SKM-1 (cell line): ENCODE results near the gene MAPK8.
"Not testable (repeated sequence)": the region's sequence is repeated elsewhere in the genome, so short reads cannot be mapped to it uniquely, and the experiment has no call there.

Experiments
- DNase-seq: peaks from one replicate; lab custom pipeline; 2025; ENCODE audit not compliant: unreplicated experiment; lab: John Stamatoyannopoulos, UW

Gene MAPK8

DNA sequence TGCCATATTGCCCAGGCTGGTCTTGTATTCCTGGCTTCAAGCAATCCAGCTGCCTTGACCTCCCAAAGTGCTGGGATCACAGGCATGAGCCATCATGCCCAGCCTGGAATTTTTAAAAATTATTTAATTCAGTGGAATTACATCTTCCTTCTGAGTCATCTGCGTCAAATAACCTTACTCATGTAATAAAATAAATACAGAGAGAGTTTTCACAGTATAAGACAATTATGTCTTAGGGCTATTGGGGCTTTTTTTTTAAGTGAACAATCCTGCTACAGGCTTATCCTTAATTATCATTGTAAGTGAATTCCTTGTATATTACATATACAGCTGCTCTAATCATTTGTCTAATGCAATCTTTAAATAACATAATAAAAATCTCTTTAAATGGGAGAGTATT is 108.3 kb downstream of the MAPK8 start:
- DNase-seq, result no peak

DNA sequence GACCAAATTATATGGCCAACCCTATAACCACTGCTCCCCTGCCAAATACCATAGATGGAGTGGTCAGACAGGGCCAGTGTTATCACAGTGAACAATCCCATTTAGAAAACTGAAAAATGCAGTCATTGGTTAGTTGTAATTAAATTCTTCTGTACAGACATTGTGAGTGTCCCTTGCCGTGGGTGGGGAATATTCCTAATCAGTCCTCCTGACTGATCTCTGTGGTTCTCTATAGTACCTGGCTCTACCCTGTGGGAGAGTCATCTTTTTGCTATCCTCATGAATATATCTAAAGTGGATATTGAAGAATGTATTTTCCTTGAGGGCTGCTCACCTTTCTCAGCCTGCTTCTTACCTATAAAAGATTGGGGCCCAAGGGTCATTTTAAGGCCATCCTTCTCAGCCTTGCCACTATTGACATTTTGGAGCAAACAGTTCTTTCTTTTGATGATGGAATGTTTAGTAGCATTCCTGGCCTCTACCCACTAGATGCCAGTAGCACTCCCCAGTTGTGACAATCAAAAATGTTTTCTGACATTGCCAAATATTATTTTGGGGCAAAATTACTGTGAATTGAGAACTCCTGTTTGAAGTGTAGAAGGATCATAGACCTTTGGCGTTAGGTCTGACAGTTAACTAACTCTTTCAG is 110.2 kb downstream of the MAPK8 start:
- DNase-seq, result no peak

DNA sequence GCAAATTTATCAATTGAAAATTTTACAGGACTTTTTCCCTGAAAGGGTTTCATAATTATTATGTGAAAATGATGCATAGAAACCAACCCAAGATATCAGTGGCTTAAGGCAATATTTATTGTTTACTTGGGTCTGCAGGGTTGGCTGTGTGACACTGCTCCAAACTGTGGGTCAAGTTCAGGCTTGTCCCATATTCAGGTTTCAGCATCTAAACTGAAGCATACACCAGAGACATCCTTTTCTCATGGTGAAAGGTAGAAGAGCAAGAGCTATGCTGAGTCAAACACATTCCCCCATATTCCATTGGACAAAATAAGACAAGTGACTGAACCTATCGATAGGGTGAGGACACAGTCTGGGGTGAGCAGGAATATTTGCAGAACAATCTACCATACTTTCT is 110.9 kb downstream of the MAPK8 start:
- DNase-seq, result no peak

DNA sequence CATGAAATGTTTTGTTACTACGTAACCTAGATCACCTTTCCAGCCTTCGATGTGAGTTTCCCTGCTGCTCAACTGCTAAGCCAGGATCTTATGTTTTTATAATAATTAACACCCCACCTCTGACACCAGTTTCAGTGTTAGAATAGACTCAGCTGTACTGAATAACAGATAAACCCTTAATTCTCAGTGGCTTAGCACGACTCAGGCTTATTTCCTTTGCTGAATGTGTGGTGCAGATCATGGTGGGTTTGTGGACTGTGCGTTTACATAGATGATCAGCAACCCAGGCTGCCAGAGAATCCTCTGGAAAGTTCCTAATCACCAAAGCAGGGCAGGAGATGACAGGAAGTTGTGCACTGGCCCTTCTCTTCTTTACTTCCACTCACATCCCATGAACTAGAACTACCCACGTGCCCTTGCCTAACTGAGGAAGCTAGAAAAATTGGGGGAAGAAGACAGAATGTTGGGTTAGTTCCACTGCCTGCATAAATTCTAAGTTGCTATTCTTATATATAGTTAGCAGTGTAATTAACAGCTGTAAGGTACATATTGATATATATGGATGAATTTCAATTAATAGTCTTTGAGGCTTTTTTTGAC is 111.8 kb downstream of the MAPK8 start:
- no peak for DNase-seq

DNA sequence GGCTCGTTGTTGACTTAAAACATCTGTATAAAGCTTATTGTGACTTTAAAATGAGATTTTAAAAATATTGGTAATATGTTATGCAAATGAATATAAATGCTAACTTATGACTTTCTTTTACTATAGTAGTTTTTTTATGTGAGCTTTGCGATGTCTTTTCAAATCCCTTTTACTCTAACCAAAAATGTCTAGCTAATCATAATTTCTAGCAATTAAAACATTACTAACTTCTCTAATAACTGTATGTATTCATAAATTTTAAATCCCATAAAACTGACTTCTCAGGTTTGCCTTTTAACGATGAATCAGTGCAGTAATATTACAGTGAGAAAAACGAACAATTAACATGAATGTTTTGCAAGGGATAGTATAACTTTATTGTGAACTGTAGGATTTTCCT is 113.2 kb downstream of the MAPK8 start:
- DNase-seq, result no peak

DNA sequence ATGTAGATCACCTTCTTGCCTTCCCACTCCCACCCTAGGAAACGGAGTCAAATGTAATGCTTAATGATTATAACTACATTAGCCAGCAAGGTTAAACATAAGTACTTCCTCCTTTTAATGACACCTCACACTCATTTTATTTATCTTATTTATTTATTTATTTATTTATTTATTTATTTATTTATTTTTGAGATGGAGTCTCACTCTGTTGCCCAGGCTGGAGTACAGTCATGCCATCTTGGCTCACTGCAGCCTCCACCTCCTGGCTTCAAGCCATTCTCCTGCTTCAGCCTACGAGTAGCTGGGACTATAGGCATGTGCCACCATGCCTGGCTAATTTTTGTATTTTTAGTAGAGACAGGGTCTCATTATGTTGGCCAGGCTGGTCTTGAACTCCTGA is 115.4 kb downstream of the MAPK8 start:
- not testable (repeated sequence) for DNase-seq

DNA sequence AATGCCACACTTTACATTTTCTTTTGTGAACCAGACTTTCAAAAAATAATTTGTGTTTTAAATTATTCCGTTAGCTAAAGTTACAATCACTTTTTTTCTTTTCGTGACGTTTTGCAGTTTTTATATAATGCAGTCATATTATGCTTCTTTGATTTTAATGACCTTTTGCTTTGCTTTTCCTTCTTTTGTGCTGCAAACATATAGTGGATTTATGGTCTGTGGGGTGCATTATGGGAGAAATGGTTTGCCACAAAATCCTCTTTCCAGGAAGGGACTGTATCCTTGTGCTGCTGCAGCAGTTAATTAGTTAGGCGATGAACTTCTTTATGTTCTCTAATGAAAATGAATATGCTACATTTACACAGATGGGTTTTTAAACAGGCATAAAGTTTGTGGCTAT is 117.4 kb downstream of the MAPK8 start:
- no peak for DNase-seq

DNA sequence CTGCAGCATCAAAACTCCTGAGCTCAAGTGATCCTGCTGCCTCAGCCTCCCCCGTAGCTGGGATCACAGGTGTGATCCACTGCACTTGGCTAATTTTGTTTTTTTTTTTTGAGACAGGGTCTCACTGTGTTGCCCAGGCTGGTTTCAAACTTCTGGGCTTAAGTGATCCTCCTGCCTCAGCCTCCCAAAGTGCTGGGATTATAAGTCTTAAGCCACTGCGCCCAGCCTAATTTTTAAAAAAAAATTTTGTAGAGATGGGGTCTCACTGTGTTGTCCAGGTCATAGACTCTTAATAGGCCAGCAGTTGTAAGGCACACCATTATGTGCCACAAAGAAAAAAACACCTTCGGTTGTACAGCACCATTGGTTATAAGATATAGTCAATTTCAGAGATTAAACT is 122.4 kb downstream of the MAPK8 start:
- DNase-seq, result no peak

DNA sequence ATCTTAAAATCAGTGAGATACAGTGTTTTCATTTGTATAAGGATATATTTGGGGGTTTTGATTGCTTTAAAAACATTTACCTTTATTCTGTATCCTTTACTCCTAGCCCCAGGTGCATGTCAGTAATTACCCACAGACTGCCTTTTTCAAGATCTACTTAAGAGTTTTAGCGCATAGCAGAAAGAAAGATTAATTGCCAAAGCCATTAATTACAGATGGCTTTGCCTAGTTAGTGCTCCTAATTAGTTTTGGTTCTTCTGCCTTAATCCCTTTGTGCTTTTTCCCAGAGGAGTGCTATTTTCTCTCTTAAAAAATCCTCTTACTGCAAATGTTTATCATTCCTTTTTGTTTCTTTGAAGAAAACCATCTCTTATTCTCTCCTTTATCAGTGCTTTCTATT is 122.8 kb downstream of the MAPK8 start:
- no peak for DNase-seq

DNA sequence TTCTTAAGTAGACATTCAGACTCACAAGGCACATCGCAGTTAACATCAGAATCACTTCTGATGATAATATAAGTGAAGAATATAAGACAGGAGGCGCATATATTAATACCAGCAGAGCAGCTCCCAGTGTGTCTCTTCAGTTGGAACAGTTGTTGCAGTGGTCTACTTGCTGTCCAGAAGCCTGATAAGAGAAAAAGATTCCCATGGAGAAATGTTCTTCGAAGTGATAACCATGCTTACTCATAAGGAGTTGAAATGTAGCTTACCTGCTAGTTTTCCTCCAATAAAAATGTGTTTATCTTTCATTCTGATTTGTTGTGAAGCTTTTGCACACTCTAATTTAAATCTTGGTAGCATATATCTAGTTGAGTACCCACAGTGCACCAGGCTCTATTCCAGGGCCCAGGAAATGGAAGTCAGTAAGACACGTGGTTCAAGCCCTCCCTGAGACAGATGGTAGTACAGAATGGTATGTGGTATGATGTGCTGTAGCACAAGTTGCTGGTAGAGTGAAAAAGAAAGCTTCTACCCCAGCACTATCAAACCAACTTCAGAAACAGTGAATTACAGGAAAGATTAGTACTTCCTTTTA is 124.0 kb downstream of the MAPK8 start:
- no peak for DNase-seq

DNA sequence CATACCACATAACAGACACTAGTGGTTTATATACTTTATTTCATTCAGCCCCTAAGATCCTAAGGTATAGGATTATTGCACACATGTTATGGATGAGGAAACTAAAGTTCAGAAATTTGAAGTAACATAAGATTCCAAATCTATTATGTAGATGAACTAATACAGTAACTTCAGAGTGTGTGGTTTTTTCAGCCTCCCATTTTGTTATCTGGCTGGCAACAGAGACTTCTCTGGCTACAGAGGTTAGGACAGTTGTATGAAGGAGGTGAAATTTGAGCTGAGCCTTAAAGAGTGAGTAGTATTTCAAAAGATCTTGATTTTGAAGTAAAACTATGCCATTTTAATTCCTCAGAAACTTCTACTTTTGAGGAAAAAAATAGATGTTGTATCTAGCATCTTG is 125.4 kb downstream of the MAPK8 start:
- DNase-seq, result no peak

DNA sequence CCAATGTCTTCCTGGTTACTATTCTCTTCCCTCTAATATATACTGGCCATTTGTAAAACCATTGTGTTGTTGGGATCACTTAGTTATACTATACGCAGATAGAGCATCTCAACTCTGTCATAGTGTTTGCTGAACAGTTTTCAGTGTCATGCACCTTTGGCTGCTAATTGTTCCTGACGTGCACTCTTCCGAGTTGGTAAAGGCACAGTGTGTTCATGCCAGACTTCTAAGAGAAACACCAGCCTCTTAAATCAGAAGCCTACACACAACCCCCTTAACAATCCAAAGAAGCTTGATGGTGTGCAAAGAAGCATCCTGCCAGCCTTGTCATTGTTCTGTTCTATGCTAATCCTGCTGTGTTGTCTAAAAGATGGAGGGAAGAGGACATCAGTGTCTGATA is 131.1 kb downstream of the MAPK8 start:
- DNase-seq, result no peak

DNA sequence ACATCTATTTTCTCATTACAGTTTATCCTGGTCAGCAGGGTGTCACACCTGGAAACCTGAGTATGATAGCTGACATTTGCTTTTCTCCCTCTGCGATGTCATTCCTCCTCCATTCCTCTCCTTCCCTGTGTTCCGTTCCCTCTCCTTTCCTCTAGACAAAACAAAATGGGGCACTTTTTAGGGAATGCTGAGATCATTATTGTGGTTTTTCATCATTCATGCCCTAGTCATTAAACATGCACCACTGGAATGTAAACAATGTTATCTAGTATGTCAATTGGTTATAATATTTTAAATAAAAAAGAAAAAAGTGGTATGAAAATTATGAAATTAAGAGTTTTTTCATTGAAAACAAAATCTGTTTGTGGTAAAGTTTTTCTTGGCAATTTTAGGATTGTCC is 132.6 kb downstream of the MAPK8 start:
- no peak for DNase-seq

DNA sequence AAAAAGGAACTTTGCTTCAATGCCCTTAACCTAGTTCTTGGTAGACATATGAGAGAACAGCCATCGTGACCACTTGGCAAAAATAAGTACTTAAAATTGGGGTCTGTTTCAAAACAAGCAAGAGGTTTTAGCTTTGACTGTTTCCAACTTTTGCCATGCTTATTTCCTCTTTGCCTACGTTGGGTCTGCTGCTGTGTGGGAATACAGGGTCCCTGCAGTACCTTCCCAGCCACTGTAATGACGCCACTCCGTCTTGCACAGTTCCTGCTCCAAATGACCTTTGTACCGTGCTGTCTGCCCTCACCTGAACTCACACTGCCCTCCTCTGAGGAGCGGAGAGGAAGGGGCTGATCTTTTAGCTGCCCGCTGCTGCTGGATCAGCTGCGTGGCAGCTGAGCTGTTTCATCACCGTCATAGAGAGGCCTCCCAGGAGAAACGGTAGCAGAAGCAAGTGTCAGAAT is 133.1 kb downstream of the MAPK8 start:
- no peak for DNase-seq

DNA sequence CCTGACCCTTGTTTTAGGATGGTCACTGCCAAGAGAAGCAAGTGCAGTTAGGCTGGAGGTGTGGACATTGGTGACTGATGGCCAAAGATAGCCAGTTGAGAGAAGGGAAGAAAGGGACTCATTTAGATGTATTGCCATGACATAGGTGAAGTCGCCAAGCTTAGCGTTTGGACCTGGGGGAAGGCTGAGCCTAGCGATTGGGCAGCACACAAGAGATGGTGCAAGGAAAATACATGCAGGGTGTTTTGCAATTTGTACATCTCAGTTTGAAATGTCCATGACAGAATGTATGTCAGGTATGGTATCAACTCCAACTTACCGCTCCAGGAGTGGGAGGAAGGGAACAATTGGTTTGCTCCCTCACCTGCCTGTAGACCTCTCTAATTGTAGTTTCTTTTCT is 134.3 kb downstream of the MAPK8 start:
- DNase-seq, result no peak

DNA sequence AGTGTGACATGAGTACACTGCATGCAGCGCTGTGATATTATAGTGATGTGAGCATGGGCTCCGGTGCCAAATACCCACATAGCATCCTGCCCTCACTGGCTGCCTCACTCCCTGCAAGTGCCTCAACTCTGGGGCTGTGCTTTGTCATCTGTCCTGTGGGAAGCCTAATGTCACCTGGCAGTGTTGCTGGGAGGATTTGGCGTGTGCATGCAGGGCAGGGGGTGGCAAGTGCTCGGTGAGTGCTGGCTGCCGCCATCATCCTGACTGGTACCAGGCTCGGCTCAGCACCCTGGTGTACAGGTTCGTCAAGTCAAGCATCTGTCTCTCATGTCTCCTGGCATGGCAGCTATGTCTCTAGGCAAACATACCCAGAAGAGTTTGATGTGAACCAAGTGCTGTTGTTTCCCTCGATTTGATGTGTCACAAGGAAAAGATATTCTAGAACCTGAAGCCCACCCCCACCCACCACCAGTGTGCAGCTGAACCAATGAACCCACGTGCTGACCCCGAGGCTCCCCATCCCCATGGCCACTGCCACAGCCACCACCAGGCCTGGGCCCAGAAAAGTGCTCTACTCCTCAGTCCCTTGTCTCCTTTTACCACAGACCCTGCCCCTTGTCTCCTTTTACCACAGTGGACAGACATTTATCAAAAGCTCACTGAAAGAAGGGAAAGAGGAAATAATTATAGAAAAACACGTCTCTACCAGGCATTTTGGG is 135.8 kb downstream of the MAPK8 start:
- DNase-seq, result no peak

DNA sequence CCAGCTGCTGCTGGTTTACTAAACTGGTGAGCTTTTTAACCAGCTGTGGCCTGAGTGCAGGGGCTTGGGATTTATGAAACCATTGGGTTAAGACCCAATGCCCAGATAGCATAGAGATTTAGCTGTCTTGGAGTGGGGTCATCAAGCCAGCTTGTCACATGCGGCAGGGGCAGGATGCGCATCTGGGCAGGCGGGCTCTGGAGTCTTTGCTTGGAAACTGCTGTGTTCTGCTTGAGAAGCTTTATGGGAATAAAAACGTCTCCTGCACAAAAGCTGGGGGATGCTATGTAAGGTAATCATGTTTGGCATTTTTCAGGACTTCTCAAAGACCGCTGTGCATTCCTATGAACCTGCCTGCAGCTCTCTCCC is 136.3 kb downstream of the MAPK8 start:
- no peak for DNase-seq

DNA sequence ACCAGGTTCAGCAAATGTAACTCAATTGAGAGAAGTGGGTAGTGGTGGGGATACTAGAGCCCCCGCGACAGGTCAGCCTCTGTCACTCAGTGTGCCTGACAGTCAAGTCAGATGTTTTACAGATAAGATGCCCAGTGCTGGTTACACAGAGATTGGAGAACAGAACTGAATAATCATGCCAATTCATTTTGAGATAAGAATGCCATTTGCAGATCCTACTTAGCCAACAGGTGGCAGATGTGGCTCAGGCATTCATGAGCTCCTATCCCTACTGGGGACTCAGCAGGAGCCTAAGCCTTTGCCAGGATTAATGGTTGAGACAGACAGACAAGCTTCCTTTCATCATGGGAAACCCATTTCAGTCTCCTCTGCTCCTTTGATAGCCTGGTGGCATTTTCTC is 137.8 kb downstream of the MAPK8 start:
- no peak for DNase-seq

DNA sequence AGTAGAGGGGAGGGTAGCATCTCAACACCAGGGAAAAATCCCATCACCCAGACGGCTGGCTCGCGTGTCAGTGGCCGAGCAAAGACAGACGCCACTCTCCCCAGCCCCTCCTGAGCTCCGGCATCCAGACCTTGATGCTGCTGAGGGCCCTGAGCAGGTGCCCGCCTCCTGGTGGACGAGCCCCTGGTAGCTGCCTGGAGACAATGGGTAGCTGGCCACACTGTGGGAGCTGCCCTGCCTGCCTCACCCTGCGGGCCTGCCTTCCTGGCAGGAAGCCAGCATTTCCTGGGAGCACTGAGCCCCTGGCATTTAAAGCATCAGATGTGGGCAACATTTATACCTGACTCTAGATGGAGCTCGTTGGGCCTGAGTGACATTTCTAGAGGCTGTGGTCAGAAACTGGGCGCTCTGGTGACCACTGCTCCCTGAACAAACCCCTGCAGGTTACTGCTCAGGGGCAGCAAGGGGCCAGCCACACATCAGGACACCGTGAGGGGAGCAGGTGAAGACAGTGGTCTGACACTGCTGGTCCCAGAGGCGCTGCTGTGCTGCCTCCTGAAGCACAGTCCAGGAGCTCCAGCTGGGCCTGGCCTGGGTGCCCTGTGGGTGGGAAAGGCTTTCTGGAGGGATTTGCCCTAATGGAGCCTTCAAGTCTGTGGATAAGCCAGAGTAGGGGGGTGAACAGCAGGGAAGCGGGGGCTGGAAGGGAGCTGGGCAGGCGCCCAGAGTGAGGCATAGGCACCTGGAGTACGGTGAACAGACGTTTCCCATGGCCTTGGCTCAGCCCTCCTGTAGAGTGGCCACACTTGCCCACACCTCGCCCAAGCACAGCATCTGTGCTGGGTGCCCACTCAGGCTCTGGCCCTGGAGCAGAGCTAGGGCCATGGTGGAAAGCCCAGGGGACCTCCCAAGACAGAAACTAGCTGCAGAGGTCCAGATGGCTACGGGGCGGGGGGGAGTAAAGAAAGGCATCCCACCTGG is 138.7 kb downstream of the MAPK8 start:
- DNase-seq, result no peak

DNA sequence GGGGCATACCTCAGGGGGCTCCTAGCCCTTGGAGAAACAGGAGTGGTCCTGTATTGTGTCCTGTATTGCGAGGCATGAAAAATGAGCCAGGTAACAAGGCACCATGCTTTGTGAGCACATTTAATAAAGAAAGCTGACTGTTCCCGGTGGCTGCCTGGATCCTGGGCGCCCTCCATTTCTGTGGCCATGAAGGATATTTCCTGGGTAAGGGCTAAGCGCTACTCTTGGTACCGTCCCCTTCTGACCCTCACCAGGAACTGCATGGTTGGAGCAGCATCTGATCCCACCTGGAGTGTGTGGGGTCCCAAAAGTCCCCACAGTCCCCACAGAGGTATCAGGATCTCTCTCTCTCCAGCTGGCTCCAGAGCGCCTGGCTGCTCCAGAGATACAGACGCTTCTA is 139.5 kb downstream of the MAPK8 start:
- DNase-seq, result no peak

DNA sequence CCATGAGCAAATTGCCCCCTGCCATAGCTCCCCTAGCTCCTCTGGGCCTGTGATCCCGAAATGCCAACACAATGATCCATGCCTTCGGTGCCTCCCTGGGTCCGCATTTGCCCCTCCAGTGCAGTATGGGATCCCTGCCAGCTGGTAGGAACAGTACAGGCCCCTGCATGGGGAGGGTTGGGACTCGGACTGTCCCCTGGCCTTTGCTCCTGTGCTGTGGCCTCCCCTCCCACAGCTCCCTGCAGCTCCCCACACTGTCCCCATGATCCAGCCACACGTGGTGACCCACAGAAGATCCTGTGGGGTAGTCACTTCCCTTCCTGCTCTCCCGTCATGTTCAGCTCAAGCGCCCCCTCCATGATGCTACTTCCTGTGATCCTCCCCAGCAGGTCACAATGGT is 140.3 kb downstream of the MAPK8 start:
- no peak for DNase-seq
